Neural cell (in vitro differentiated cells): Measurements from ENCODE around the gene ZSCAN9. TPM values are rescaled to one million over a fixed set of nuclear protein-coding genes. Genes with fewer than 3 reads are reported as not detected.

Source experiments
- H2AFZ ChIP-seq: fragments of 200-600, 300-800 bp; sonication (generic), shearing (Covaris generic); 2 replicates; pipeline ENCODE4 v1.6.0; 2014; ENCODE audit warnings: low read depth, mild to moderate bottlenecking, antibody characterized with exemption, low read length, moderate library complexity
- H3F3A ChIP-seq: fragments of 200-600 bp; shearing (Covaris generic); 2 replicates; pipeline ENCODE4 v1.6.1; 2016; ENCODE audit warnings: mild to moderate bottlenecking, moderate library complexity, mixed read lengths, antibody characterized with exemption, low read length; ENCODE audit not compliant: insufficient read depth, poor library complexity, severe bottlenecking
- H3K27ac ChIP-seq: fragments of 200-600, 300-800 bp; sonication (generic), shearing (Covaris generic); 2 replicates; pipeline ENCODE4 v1.5.1; 2014; ENCODE audit warnings: mild to moderate bottlenecking, low read length, moderate library complexity
- H3K27me3 ChIP-seq: fragments of 300-800, 200-600 bp; sonication (generic), shearing (Covaris generic); 2 replicates; pipeline ENCODE4 v1.6.0; 2014; ENCODE audit warnings: mild to moderate bottlenecking, low read depth, low read length, moderate library complexity; ENCODE audit not compliant: insufficient read depth
- H3K36me3 ChIP-seq: fragments of 300-800, 200-600 bp; sonication (generic), shearing (Covaris generic); 2 replicates; pipeline ENCODE4 v1.5.1; 2014; ENCODE audit warnings: mild to moderate bottlenecking, antibody characterized with exemption, low read length, moderate library complexity; ENCODE audit not compliant: insufficient read depth
- H3K4me2 ChIP-seq: fragments of 300-800, 200-600 bp; sonication (generic), shearing (Covaris generic); 2 replicates; pipeline ENCODE4 v1.6.0; 2014; ENCODE audit warnings: mild to moderate bottlenecking, low read length
- H3K4me3 ChIP-seq: fragments of 300-800, 200-600 bp; sonication (generic), shearing (Covaris generic); 2 replicates; pipeline ENCODE4 v1.5.1; 2014; ENCODE audit warnings: mild to moderate bottlenecking, low read length, moderate library complexity
- H3K79me2 ChIP-seq: fragments of 200-600 bp; shearing (Covaris generic); replicated peaks from 2 replicates; pipeline ENCODE4 v1.6.0; 2014; ENCODE audit warnings: mild to moderate bottlenecking, low read length, moderate library complexity; ENCODE audit not compliant: insufficient read depth
- H3K9ac ChIP-seq: fragments of 300-800, 200-600 bp; sonication (generic), shearing (Covaris generic); 2 replicates; pipeline ENCODE4 v1.6.1; 2016; ENCODE audit warnings: mild to moderate bottlenecking, low read length, mixed read lengths
- H3K9me2 ChIP-seq: fragments of 200-600 bp; shearing (Covaris generic); 2 replicates; pipeline ENCODE4 v1.6.1; 2016; ENCODE audit warnings: mild to moderate bottlenecking, low read length, mixed read lengths; ENCODE audit not compliant: insufficient read depth
- H3K9me3 ChIP-seq: fragments of 200-600, 300-800 bp; sonication (generic), shearing (Covaris generic); 2 replicates; pipeline ENCODE4 v1.6.1; 2016; ENCODE audit warnings: mild to moderate bottlenecking, mixed run types, low read length, moderate library complexity, mixed read lengths
- H4K20me1 ChIP-seq: fragments of 200-600 bp; shearing (Covaris generic); 2 replicates; pipeline ENCODE4 v1.6.1; 2016; ENCODE audit warnings: mild to moderate bottlenecking, mixed run types; ENCODE audit not compliant: insufficient read depth
- CTCF ChIP-seq: fragments of 450-650 bp; IDR thresholded peaks from 2 replicates; pipeline ENCODE4 v1.5.1; 2014; ENCODE audit warnings: antibody characterized with exemption, mild to moderate bottlenecking, moderate library complexity; ENCODE audit not compliant: poor library complexity, severe bottlenecking
- EP300 ChIP-seq: fragments of 450-650 bp; conservative IDR thresholded peaks from 2 replicates; pipeline ENCODE4 v1.6.1; 2014; ENCODE audit warnings: antibody characterized with exemption, mild to moderate bottlenecking, moderate library complexity; ENCODE audit not compliant: poor library complexity, severe bottlenecking
- EZH2 ChIP-seq: fragments of 200-600, 300-800 bp; shearing (Covaris generic), sonication (generic); IDR thresholded peaks from 2 replicates; pipeline ENCODE4 v1.6.1; 2014; ENCODE audit warnings: antibody characterized with exemption, low read length, borderline replicate concordance, mild to moderate bottlenecking; ENCODE audit not compliant: insufficient read depth, poor library complexity, severe bottlenecking
- MXI1 ChIP-seq: fragments of 450-650 bp; conservative IDR thresholded peaks from 2 replicates; pipeline ENCODE4 v1.6.1; 2014; ENCODE audit warnings: antibody characterized with exemption, mild to moderate bottlenecking; ENCODE audit not compliant: poor library complexity, severe bottlenecking
- POLR2AphosphoS5 ChIP-seq: IDR thresholded peaks from 2 replicates; pipeline ENCODE4 v1.6.1; 2012
- RAD21 ChIP-seq: fragments of 450-650 bp; conservative IDR thresholded peaks from 2 replicates; pipeline ENCODE4 v1.6.1; 2014; ENCODE audit warnings: antibody characterized with exemption, mild to moderate bottlenecking, moderate library complexity
- REST ChIP-seq: IDR thresholded peaks from 2 replicates; pipeline ENCODE4 v1.6.1; 2012; ENCODE audit warnings: borderline replicate concordance
- SMC3 ChIP-seq: fragments of 450-650 bp; conservative IDR thresholded peaks from 2 replicates; pipeline ENCODE4 v1.6.1; 2014; ENCODE audit warnings: antibody characterized with exemption, mild to moderate bottlenecking, moderate library complexity; ENCODE audit not compliant: poor library complexity
- TAF1 ChIP-seq: IDR thresholded peaks from 2 replicates; pipeline ENCODE4 v1.6.1; 2012; ENCODE audit warnings: low read depth
- polyA plus RNA-seq: library from polyadenylated mRNA; depleted of rRNA; stranded (reverse); fragments of >200 nt; gene quantifications from 2 replicates; pipeline ENCODE4 v1.2.3, GENCODE V29; 2014

The ZSCAN9 gene
- polyA plus RNA-seq, 1 donor from 2014 or later, result 102 TPM

DNA sequence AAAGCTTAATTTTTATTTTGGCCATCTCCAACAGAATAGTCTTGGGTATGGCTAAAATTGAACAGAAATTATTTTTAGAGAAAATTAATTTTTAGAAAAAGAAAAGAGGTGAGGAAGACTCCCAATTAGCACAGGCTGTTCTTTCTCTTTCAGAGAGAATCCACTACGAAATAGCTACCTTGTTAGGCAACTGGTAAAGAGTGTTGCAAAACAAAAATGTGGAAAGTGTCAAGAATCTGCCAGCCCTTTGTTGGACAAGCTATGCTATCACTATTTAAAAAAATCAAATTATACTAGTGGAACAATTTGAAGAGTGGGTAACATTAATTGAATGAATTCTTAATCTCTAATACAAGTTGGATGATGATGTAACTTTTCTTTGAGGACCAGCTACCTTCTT is 19.2 kb upstream of the ZSCAN9 start:
- Histone ChIP-seq H3K9ac (no peak overlapping the region), H3K36me3 (no peaks in the 10 kb centered on the region), H3K4me2 (no peak overlapping the region), H3K9me2 (no peaks in the 10 kb centered on the region), H2AFZ (no peak overlapping the region), H3K27me3 (peaks cover 65% of the 10 kb centered on the region), H3K27ac (no peak overlapping the region), H3K4me3 (no peak overlapping the region), H3F3A (no peaks in the 10 kb centered on the region), H3K9me3 (no peaks in the 10 kb centered on the region), H3K79me2 (no peaks in the 10 kb centered on the region), H4K20me1 (no peaks in the 10 kb centered on the region)
- TF ChIP-seq CTCF (no peak), RAD21 (no peak), MXI1 (no peak), REST (no peak), SMC3 (no peak), POLR2AphosphoS5 (no peak), EZH2 (no peak), EP300 (no peak), TAF1 (no peak)

DNA sequence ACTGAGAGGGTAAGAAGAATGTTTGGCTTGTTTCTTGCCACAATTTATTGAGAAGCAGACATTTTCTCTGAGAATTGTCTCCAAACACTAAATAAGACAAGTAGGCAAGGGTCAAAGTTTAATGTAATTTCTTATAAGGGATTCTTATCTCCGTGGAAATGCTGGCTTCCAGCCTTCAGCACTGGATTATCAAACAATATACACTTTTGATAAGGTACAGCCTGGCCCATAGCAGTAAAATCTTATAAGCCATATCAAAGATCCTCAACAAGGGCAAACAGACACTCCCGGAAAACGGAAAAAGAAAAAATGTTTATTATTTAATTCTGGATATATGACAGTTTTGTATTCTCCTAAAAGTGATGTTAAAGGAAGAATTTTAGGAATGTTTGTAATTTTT is 18.5 kb upstream of the ZSCAN9 start:
- Histone ChIP-seq H4K20me1 (no peaks in the 10 kb centered on the region), H3F3A (no peaks in the 10 kb centered on the region), H3K36me3 (no peaks in the 10 kb centered on the region), H3K27me3 (peaks cover 72% of the 10 kb centered on the region), H2AFZ (no peak overlapping the region), H3K9me2 (no peaks in the 10 kb centered on the region), H3K4me2 (no peak overlapping the region), H3K9ac (no peak overlapping the region), H3K9me3 (no peaks in the 10 kb centered on the region), H3K27ac (no peak overlapping the region), H3K4me3 (no peak overlapping the region), H3K79me2 (no peaks in the 10 kb centered on the region)
- TF ChIP-seq MXI1, result no peak
- no peak for TF ChIP-seq EP300
- TF ChIP-seq RAD21, result no peak
- no peak for TF ChIP-seq POLR2AphosphoS5
- TF ChIP-seq SMC3, result no peak
- no peak for TF ChIP-seq CTCF
- TF ChIP-seq EZH2, result no peak
- TF ChIP-seq REST, result no peak
- no peak for TF ChIP-seq TAF1
